Stimulated activated CD8-positive, alpha-beta memory T cell treated with anti-CD3 and anti-CD28 coated beads, Interleukin-12 subunit alpha, Interleukin-12 subunit beta, amount 100 ng/mL, for 1 hour (primary cell): ENCODE measurements around the gene MMRN2.
"Not testable (repeated sequence)": the region's sequence is repeated elsewhere in the genome, so short reads cannot be mapped to it uniquely, and the experiment has no call there.

ENCODE experiments used
- DNase-seq: peaks from one replicate; pipeline ENCODE4 v3.0.0-alpha.2; 2020; ENCODE audit warnings: low read depth

Gene MMRN2

DNA sequence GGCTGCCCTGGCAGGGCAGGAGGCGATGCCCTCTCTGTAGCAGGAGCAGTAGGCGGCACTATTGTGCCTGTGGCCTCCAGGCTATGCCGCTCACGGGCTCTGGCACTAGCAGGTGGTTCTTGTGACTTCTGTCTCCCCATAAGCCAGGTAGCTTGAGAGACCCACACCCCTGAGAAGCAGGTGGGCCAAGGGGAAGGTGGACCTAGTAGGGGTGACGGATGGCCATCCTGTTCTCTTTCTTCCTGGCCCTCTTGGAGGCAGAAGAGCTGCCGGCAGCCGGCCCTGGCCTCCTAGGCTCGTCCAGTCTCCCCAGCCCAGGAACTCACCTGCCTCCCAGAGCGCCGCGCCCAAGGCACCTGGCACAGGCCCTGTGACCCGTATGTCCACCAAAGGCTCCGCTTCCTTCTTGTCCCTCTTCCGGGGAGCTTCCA is 15.4 kb downstream of the MMRN2 start:
- DNase-seq = no peak

DNA sequence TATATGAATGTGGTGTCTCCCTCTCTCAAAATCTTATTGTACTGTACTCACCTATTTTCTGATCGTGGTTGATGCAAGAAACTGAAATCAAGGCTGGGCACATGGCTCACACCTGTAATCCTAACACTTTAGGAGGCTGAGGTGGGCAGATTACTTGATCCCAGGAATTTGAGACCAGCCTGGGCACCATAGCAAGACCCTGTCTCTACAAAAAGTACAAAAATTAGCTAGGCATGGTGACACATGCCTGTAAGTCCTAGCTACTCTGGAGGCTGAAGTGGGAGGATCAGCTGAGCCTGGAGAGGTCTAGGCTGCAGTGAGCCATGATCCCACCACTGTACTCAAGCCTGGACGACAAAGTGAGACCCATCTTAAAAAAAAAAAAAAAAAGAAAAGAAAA is 16.0 kb downstream of the MMRN2 start:
- DNase-seq = no peak

DNA sequence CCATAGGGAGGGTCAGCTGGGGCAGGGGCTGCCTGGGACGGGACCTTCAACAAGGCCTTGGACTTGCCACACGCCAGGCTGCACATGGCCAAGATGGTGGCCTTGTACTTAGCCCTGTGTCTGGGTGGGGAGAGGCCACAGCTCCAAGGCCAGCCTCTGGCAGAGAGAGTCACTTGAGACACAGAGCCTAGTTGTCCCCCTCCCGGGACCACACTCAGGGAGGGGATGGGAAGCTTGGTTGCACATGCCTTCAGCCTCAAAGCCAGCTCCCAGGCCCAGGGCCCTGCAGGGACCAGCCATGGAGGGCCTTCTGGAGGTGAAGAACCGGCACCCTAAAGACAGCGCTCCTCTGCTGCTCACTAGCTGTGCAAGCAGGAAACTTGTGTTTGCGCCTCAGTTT is 16.7 kb downstream of the MMRN2 start:
- DNase-seq = no peak

DNA sequence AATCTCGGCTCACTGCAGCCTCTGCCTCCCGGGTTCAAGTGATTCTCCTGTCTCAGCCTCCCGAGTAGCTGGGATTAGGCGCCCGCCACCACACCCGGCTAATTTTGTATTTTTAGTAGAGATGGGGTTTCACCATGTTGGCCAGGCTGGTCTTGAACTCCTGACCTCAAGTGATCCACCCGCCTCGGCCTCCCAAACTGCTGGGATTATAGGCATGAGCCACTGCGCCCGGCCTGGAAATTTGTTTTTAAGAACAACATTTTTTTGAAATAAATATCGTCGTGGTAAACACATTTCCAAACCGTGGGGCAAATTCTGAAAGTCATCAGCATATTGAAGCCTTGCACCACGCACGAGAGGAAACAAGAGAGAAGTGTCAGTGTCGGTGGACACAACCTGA is 17.3 kb downstream of the MMRN2 start:
- DNase-seq = not testable (repeated sequence)

DNA sequence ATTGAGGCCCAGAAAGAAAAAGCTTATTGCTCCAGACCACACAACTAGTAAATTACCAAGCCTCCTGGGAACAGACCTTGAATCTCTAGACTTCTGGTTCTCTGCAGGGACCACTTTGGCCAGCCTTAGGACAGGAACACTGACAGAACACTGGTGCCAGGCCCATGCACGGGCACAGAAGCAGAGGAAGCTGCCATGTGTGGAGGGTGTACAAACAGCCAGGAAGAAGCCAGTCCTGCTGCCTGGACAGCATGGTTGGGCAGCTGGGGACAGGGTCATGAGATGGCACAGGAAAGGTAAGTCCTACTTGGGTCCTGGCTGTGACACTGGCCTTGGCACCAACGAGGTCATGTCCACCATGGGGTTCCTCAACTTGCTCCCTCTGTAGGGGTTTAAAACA is 19.2 kb downstream of the MMRN2 start:
- no peak for DNase-seq

DNA sequence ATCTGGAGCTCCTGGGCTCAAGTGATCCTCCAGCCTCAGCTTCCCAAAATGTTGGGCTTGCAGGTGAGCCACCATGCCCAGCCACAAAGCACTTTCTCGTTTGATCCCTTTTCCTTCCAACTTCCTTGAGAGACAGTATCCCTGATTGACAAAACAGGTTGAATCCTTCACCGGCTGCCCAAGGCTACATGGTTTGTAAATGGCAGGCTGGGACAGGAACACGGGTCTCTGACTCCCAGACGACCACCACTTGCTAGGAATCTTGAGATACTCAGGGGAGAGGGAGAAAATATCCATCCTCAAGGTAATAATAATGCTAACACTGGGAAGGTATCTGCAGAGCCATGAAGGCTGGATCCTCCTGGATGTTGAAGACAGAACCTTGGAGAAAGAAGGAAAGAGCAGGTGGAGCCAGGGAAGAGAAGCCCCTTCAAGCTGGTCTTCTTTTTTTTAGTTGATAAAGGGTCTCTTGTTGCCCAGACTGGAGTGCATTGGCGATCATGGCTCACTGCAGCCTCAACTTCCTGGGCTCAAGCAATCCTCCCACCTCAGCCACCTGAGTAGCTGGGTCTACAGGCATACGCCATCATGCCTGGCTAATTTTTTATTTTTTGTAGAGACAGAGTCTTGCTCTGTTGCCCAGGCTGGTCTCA is 19.8 kb downstream of the MMRN2 start:
- DNase-seq = no peak

DNA sequence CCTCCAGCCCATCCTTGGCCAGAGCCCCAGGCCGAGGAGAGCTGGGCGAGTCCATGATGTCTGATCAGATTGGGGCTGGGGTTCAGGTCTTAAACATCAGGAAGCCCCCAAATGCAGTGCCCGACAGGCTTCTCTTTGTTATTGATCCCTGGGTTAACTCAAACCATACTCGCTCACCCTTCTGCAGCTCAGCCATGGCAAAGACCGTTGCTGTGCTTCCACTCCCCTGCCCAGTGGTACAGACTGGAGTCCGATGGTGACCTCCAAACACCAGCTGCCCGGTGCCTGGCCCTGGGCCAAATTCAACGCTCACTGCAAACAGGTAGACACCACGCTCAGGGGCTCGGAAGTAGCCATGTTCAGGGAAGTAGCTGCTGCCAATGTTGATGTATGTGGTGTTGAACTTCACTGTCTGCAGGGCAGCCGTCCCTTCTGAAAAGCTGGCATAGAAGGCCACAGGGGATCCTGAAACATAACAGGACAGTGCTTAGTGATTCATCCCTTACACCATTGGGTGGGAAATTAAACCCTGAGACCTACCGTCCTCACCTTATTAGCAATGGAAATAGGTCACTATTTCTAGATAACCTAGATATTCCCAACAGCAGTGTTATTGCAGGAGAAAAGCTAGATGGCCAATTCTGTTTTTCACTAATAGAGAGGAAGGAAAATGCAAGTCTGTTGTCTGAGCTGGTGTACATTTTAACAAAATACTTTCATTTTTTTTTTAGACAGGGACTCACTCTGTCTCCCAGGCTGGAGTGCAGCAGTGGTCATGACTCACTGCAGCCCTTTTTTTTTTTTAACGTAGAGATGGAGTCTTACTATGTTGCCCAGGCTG is 20.5 kb downstream of the MMRN2 start:
- no peak for DNase-seq

DNA sequence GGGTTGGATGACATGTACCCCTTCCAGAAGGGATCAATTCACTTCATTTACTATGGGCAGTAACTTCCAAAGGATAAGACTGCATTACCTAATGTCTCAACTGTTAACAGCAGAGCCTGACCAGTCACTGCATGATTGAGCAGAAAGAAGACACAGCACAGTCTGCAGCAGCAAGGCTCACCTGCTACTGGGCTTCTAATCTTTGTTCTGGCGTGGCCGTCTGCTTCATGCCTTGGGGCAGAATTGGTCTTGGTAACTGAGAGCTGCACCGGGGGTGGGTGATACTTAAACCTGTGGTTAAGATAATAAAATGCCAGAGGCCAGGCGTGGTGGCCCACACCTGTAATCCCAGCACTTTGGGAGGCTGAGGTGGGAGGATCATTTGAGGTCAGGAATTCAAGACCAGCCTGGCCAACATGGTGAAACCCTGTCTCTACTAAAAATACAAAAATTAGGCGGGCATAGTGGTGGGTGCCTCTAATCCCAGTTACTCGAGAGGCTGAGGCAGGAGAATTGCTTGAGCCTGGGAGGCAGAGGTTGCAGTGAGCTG is 23.2 kb downstream of the MMRN2 start:
- not testable (repeated sequence) for DNase-seq

DNA sequence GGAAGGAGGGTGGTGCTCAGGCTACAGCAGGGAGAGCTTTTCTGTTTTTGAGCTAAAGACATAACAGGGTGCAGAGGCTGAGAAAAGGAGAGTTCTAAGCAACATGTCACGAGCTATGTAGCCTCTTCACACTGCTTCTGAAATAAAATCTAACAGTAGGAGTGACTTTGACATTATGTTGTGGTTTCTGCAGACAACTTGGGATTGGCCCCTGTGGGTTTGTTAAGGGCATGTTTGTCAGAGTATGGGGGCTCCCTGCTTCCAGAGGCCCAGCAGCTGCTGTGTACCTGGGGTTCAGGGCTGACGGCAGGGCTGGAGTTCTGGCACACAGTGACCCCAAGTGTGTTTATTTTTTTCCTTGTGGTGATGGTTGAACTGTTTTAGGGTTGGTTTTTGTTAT is 24.7 kb downstream of the MMRN2 start:
- DNase-seq = no peak

DNA sequence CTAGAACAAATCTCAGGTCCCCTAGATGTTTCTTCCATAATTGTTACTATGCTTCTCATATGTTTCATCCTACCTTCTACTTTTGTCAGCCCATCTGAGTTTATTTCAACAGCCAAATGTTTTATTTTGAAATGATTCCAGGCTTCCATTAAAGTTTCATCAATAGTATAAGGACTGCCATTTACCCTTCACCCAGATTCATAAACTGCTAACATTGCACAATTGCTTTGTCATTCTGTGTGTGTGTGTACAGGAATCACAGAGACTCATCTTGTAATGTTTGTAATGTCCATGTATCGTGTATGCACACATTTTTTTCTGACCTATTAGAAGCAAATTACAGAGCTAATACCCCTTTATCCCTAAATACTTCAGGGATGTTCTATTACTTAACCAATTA is 25.5 kb downstream of the MMRN2 start:
- DNase-seq = no peak

DNA sequence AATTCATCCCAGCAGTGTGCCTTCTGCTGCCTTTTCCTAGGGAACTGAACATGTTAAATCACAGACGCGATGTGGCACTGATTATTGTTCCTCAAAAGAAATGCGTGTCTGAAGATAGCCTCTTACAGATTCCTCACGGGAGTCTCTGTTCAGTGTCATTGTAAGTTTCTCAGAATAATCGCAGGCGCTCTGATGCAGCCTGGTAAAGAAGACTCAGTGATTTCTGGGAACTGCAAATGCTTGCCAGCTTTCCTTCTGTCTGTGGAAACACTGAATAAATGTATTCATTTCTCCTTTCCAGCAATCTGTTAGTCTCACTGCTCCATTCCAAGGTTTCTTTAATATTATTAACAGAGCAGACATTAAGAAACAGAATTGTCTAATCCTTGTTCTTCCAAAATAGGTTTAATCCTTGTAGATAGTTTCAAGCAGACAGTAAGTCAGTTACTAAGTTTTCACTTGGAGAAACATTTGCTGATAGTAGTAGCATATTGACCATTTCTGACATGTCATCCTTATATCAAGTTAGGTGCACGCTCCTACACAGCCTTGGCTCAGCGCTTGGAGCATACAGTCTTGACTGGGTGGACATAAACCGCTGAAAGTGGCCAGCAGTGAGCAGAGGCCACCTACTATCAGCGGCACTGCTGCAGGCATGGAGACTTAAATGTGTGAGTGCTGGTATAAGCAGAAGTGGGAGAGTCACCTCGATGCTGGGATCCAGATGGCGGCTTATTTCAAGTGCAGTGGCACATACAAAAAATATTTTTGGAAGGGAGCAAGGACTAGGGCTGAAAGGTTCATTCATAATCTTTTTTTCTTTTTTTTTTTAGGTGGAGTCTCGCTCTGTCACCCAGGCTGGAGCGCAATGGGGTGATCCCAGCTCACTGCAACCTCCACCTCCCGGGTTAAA is 27.7 kb downstream of the MMRN2 start:
- no peak for DNase-seq

DNA sequence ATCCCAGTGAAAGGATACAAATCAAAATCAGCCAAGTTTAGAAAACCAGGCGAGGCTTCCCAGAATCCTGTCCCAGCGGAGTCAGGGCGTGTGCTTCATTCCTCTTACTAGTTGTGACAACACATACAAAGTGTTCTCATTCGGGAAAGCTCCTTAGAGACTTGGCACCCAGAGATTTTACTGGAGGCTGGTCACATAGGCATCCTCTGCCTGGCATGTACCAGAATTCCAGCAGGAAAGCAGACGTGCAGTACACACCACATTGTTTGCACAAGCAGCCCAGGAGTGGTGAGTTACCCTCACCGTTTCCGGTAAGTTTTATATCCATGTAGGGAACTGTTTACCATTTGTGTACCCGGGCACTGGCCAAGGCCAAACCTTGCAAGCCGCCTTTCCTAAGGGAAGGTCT is 34.9 kb downstream of the MMRN2 start:
- DNase-seq = no peak

DNA sequence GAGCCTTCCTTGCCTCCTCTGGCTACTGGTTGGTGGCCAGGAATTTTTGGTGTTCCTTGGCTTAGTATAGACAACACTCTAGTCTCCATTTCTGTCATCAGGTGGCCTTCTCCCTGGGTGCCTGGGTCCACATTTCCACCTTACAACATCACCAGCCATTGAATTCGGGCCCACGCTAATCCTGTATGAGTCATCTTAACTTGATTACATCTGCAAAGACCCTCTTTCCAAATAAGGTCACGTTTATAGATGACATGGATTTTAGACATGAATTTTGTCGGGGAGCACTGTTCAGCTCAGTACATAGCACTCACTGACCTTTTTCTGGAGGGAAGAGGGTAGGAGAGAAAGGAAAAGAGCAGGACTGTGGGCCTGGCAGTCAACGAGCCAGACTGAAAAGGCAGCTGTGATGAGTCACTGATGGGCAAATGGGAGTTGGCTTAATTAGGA is 39.4 kb downstream of the MMRN2 start:
- no peak for DNase-seq

DNA sequence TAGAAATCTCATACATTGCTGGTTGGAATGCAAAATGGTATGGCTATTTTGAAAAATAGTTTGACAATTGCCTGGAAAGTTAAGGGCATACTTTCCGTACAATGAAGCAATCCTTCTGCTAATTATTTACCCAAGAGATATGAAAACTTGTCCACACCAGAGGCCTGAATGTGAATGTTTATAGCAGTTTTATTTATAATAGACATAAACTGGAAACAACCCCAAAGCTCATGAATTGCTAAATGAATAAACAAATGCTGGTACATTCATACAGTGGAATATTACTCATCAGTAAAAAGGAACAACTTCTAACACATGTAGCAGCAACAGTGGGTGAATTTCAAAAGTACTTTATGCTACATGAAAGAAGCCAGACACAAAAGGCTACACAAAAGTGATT is 42.7 kb downstream of the MMRN2 start:
- no peak for DNase-seq

DNA sequence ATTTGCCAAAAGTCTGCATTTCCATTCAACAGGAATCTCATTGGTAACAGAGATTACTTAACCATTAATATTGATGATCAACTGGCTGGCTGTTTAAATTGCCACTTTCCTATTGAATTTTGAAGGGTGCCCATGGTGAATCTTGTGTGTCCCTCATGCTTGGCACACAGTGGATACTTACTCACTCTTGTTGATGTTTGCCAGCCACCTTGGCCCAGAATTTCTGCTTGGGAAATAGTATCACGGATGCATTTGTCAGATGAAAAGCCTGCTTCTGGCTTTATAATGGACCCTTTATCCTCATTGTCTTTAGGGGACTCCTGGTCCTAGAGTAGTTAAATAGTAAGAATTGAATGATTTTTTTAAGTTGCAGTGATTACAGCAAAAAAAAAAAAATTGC is 52.0 kb downstream of the MMRN2 start:
- DNase-seq = no peak

DNA sequence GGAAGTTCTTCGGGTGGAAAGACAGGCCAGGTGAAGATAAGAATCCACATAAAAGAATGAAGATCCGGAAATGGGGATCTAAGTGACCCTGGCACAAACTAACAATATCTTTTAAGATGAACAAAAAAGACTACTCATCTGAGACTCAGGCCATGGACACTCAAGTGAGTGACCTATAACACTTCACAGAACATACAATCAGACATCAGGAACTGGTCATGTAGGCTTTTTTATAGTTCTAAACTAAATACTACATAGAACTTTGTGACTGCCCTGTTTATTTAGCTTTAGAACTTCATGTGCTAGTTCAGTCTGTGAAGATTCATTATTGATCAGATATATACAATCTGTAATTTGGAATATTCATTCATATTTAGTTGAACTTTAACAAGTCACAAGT is 52.8 kb downstream of the MMRN2 start:
- DNase-seq = no peak

DNA sequence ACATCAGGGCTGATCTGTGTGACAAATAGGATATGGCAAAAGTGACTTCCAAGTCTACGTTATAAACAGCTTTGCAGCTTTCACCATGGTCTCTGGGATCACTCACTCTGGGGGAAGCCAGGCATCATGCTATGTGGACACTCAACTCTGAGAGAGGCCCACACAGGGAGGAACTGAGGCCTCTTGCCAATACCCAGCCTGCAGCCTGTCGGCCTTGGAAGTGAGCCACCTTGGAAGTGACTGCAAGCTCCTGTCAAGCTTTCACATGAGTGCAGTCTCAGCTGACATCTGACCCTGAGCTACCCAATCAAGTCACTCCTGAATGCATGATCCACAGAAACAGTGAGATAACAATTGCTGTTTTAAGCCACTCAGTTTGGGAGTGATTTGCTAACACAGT is 56.5 kb downstream of the MMRN2 start:
- DNase-seq = no peak

DNA sequence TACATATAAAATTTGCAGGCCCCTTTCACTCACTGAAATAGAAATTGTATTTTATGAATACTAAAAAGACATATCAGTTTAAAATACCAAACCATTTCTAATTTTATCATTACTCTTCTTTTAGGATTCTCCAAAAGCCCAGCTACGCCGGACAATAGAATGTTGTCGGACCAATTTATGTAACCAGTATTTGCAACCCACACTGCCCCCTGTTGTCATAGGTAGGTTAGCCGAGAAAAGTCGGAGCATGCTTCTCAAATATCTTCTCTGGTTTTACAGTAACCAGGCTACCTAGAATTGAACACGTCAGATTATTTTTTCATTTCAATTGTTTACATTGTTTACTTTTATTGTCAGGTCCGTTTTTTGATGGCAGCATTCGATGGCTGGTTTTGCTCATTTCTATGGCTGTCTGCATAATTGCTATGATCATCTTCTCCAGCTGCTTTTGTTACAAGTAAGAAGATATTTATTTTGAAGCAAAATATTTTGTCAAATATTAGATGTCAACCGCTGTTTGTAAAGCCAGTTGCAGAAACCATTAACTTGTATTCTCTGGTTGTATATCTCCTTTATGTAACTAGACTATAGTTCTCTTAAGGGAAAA is 57.6 kb downstream of the MMRN2 start:
- no peak for DNase-seq

DNA sequence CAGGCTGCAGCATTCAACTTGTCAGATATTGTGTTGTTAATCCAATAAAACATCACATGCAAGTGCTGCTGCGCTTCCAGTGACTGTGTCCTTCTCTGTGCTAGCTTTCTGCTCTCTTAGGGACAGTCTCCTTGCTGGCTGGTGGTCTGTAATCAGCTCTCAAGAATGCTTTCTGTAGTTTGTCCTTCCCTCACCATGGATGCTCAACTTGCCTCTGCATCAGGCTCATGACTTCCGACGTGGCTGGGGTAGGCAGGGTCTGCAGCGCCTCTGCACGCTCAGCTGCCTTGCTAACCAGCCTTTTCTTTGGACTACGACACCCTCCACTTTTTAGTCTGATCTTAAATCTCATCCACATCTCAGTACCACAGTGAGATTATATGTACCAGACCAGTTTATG is 58.3 kb downstream of the MMRN2 start:
- DNase-seq = no peak

DNA sequence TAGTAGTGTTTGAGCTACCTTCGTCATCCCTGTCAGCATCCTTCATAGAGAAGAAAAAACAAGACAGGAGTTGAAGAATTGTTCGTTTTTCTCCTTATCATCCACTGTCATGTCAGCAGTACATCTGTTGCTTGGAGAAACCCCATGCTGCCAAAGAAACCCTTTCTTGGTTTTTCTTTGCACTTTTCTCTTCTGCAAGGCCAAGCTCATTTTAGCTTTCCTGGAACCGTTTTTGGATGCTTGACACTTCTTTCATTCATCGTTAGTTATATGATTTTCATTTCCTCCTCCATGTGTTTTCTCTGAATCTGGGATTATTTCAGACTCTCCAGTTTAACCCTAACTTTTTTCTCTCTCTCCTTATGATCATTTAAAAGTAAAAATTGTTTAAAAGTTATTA is 58.9 kb downstream of the MMRN2 start:
- no peak for DNase-seq

DNA sequence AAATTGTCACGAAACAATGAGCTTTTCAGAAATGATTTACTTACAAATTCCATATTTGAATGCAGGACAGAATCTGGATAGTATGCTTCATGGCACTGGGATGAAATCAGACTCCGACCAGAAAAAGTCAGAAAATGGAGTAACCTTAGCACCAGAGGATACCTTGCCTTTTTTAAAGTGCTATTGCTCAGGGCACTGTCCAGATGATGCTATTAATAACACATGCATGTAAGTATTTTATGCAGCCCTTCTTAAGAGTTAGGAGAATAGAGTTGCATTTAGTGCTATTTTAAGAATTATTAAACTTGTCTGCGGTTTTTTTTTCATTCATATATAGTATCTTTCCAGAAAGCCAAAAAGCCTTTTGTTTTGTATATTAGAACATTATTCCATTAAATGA is 67.4 kb downstream of the MMRN2 start:
- DNase-seq = no peak
